Activated naive CD4-positive, alpha-beta T cell (primary cell): ENCODE data around the gene RHCG.
A peak's percentile ranks its signal among the peaks of the same experiment; 100 is the strongest.

Experiments
- DNase-seq, 4 experiments: peaks; one replicate each; lab custom pipeline; 2025; lab: John Stamatoyannopoulos, UW

The RHCG gene

DNA sequence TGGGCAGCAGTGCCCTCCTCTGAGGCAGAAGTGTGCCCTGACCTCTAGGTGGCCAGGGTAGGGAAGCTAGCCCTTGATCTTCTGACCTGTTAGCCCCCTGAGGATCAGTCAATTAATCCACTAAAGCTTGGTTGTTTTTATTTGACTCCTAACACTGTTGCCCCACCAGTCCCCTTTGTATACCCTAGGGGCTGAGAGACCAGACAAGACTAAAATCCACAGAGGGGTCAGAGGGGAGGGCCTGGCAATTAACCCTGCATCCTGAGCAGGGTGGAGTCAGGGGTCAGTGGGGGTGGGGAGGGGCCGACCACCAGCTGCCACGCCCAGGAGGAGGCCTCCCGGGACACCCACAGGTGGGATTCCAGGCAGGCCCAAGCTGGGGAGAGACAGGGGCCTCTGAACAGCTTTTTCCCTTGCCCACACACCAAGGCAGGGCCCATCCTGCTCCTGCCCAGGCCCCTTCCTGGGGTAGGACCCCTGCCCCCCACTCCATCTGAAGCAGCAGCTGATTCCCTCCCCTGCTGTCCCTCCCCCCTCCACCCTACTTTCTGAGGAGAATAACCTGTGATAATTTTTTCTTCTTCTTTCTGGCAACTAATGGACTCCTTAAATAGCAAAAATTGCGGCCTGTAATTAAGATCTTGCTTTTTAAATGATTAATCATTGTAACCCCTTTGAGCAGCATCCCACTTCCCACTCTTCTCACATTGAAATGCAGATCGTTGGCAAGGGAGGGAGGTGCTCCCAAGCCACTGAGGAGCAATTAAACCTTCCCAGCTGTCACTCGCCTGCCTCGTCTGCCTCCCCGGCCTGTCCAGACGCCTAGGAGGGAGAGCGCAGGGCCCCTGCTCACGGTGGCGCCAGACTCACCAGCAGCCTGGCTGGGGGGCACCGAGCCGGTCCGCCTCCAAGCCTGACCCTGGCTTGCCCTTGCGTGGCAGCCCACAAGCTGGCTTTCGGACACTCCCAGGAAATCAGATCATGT, 51.9 kb downstream of the RHCG start:
- DNase-seq, result no peak

DNA sequence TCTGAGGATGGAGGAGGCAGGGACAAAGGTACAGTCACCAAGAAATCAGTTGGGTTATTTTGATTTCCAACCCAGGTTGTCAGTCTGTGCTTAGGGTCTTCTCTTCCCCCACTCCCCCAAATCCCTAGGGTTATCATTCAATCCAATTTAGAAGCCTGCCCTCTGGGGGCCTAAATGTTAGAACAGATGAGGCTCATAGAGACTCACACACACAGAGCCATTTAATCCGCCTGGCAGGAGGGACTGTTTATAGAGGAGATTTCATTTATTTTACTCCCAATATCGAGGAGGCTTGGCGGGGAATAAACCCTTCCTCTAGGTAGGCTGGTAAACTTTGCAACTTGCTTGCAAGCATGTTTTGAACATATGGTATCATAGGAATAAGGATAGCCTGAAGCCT, 52.8 kb downstream of the RHCG start:
- DNase-seq, result no peak

DNA sequence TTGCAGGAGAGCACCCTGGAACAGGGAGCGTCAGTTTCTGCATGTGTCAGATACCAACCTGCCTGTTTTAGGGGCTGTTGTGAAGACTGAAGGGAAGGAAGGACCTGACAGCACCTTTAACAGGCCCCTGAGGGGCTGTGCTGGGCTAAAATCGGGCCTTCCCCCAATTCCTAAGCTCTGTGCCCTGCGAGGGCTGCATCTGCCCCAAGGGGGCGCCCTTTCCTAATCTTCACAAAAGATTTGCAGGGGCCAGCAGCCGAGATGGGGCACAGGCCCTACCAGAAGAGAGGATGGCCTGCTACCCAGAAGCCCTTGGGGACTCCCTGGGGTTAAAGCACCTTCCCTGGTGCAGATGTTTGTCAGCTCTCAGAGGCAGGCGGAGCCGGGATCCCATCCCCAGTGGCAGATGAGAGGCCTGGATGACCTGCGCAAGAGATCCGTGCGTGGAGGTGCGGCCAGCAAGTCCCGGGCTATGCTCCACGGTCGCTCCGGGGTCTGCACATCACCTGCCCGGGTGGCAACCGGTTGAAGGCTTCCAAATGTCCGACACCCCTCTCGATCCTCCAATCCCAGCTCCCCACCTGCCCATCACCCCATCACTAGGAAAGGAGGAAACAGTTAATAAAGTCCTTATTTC, 53.6 kb downstream of the RHCG start:
- DNase-seq, result peak in 1 of 4 experiments; percentile 6

DNA sequence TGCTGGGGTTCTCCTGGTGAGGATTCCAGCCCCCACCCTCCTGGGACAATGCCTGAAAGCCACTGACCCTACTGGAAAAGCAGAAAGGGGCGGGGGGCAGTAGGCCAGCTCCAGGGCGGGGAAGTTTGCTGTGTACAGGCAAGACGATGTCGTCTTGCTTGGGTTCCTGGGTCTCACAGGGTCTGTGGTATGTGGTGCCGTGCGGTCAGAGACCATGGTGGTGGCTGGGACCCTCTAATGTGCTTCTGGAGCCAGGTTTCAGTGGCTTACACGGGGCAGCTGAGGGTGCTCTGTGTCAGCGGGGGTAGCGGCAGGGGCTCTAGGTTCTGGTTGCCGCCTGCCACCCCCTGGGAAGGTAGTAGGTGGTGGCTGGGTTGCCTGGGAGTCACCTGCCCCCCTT, 54.2 kb downstream of the RHCG start:
- DNase-seq, result no peak

DNA sequence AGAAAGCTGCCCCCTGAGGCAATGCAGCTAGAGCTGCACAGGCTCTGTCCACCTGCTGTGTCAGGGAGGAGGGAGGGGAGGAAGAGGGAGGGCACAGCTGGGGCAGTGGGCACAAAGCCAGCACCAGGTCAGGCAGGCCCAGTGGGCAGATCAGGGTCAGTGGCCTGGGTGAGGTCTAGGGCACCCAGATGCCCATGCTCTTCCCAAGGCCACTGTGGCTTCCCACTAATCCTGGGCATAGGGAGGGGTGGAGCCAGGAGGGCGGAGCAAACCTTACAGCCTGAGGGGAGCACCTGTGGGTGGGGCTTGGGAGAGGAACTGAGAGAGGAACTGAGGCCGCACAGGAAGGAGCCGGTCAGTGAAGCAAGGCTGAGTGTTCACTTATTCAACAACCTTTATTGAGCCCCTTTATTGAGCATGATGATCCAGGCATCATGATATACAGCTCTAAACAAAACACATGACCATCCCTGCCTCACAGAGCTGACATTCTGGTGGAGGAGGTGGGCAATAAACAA, 55.0 kb downstream of the RHCG start:
- no peak for DNase-seq

DNA sequence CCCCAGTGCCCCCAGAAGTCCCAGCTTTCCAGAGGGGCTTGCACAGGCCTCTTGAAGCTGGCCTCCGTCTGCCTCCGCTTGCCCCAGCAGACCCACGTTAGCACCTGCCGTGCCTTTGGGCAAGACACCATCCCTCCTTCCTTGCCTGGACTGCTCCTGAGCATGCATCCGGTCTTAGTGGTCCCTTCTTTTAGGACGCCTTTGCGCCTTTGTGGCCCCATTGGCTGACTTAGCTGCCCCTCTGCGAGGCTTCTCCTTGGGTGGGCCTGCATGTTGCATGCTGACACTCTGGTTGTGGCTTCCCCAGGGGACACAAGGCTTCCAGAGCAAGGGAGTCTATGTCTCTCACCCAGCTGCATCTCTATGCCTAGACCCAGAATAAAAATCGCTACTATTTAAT, 56.6 kb downstream of the RHCG start:
- DNase-seq, result no peak

DNA sequence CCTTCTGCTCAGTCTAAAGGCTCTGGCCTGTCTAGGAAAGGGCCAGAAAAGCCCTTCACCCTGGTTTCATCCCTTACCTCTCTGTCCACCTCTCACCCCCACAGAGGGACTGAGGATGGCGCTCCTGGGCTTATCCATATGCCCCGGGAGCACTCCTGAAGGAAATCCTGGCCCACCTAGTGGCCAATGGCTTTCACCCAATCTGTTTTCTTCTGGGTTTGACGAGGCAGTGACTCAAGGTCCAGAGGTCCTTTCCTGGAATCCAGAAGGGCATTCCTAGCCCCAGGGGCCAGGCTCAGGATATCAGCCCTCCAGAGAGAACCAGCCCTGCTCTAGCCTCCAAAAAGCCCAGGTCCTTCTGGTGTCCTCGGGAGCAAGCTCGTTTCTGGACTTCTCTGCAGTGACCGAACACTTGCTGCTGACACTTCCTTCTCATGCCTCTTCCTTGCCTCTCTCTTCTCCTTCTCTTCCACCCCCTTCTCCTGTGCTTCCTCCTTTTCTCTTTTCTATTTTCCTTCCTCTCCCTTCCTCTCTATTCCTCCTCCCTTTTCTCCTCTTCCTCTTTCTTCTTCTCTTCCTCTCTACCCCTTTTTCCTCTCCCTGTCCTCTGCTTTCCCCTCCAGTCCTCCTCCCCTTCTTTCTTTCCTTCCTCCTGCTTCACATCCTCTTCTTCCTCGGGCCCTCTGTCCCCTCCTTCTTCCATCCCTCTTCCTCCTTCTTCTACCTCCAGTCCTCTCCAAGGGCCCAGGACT, 59.6 kb downstream of the RHCG start:
- DNase-seq, result no peak

DNA sequence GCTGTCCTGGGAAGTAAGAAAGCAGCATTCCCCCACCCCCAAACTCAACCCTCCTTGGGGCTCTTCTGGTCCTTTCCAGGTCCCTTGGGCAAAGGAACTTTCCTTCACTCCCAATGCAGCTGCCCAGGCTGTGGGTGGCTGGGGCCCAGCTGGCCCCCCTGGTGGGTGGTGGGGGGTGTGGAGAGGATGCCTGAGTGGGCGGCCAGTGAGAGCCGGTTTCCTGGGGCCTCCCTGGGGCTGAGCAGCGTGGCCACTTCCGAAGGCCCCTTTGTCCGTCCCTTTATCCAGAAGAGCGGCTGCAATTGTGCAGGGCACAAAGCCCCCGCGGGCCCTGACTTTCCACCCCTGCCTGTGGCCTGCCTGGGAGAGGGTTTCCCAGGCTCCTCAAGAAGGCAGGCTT, 61.0 kb downstream of the RHCG start:
- no peak for DNase-seq

DNA sequence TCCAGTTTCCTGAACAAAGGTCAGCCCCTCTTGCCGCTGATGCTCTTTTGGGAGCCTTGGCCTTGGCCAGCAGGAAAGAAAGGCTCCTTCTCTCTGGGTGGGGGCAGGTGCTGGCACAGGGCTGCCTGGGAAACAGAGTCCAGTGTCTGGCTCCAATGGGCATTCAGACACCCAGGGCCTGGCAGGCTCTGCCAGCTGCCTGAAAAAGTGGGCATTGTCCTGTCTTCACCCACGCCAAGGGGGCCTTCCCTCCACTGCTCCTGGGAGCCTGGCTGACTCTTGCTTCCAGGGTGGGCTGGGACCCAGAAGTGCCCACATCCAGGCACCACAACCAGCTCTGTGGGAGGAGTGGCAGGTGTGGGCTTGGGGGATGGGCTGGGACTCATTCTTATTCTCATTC, 62.7 kb downstream of the RHCG start:
- DNase-seq, result no peak

DNA sequence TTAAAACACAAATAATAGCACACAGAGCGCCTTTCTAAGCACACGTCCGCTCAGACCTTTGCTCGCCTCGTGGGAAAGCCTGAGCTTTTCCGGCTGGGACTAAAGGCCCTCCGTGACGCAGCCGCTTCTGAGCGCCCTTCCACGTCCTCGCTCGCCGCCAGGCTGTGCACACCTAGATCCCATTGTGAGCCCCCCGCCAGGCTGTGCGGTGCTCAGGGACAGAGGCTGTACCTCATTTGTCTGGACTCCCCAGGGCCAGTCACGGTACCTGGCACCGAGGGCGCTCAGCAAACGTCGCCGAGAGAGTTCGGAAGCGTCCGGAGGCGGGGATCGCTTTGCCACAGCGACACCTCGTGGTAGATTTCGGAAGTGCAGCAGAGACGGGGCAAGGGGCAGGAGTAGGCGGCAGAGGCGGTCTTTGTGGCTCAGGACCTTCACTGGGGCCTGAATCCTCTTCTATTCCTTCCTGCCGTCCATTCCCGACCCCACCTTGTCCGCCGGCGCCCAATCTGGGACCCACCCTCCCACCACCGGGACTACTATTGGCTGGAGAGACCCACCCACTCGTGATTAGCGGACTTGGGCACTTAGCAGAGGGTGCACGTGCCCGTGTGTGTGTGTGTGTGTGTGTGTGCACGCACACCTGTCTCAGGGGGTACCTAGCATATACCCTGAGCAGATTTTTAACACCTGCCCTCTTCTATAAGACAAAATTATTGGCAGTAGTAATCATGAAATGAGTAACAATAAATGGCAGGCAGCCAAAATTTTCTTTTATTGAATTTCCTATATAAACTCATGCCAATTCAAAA, 65.6 kb downstream of the RHCG start:
- DNase-seq, result peak; percentile 85 to 96 (median 89)

DNA sequence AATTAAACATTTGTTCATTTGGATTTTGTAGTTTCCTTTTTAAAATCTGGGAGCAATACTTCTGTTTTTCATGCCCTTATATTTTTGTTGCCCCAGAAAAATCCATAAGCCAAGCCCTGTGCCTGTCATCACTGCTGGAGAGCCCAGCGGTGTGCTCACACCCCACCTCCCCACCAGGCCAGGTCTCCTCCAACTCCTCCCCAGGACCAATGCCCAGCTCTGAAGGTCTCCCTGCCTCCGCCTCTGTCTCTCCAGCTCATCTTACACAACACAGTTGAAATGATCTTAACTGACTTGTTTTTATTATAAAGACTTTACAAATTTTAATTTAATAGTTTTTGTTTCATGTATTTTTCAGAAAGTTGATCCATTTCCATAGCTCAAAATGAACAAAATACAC, 66.4 kb downstream of the RHCG start:
- DNase-seq, result no peak

DNA sequence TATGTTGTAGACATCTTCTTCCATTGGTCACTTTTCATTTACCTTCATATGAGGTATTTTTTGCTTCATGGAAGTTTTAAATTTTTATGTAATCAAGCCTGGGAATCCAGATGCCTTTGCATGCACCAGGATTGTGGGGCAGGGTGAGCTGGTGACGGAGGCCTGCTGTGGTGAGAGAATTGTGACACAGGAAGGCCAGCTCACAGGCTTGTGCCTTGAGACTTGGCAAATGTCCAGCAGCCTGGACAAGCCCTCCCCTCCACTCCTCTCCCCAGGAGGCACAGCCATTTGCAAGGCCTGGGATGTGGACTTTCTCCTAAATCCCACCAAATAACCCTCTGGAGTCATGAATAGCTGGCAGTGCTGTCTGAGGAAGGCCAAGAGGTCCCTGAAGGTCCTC, 67.4 kb downstream of the RHCG start:
- no peak for DNase-seq

DNA sequence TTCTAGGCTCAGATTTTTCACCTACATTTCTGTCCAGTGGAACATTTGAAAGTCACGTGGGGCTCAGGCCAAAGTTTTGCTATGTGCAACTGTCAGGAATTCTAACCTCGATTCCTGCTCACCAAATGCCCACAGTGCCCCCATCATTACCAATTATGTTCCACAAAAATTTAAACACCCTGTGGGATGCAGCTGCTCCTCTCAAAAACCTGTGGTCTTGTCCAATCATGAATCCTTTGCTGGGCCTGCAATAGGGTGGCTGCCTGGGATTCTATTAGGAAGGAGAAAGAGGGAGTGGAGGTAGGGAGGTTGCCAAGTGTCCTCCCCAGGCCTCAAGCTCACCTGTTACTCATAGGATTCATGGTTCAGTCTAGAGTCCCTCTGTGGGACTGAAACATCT, 68.1 kb downstream of the RHCG start:
- DNase-seq, result no peak

DNA sequence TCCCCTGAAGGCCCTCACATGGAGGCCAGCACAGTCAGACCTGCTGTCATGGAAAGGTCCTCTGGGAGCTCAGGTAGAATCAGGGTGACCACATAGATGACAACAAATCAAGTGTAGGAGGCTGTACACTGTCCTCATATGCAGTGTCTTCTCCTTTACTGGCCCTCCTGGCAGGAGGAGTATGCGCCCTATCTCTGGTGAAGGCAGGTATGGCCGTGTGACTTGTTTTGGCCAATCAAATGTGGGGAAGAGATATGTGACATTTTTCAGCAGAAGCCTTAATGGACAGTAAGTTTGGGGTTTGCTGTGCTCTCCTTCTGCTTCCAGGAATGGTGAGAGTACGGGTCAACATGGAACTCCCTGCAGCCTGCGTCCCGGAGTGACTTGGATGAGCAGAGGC, 69.9 kb downstream of the RHCG start:
- DNase-seq, result no peak

DNA sequence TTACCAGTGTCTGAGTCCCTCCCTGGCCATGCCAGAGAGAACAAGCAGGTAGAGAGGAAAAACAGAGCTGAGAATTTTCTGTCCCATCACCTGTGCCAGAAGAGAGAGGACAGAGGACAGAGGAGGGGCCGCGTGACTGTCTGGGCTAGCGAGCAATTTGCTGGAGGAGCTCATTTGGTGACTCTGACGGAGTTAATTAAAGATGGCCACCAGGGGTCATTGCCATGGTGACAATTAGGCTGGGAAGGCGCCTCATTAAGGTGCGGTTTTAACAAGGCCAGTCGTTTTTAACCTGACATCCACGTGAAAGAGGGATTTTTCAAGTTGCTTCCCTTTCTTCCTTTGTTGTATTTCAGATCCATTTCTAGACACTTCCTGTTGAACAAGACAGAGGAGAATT, 72.4 kb downstream of the RHCG start:
- no peak for DNase-seq
